Caco-2 (cell line): ENCODE data around the gene CDCA3. TPM values are rescaled to one million over a fixed set of nuclear protein-coding genes. Genes with fewer than 3 reads are reported as not detected.

Experiments
- BruUV-seq: library from RNA; stranded (reverse); fragments of 400-500 nt; replicated peaks from 2 replicates; lab custom pipeline; 2021; lab: Mats Ljungman, UMichigan
- CTCF ChIA-PET: fragments of 300-600 bp; sonication (Branson Sonifier 250); formaldehyde crosslinking; loops from one replicate; lab custom pipeline; 2022; ENCODE audit warnings: antibody characterized with exemption; lab: Charles Lee
- POLR2A ChIA-PET: fragments of 300-600 bp; sonication (Branson Sonifier 250); formaldehyde crosslinking; loops from one replicate; lab custom pipeline; 2022; ENCODE audit warnings: antibody characterized with exemption; lab: Charles Lee
- DNase-seq, 2 experiments: peaks; one replicate each; pipeline versions ENCODE4 v3.0.0 to v3.0.0-alpha.2; 2020 to 2022
- H3K27me3 ChIP-seq: replicated peaks from 2 replicates; pipeline ENCODE4 v1.6.0; 2011; ENCODE audit warnings: low read length; ENCODE audit not compliant: control insufficient read depth, insufficient read depth
- H3K36me3 ChIP-seq: 2 replicates; pipeline ENCODE4 v1.5.1; 2011; ENCODE audit warnings: low read length; ENCODE audit not compliant: control insufficient read depth, insufficient read depth
- H3K4me1 ChIP-seq: fragments of 250-450 bp; sonication (Bioruptor Pico); 2 replicates; pipeline ENCODE4 v1.5.1; 2020; ENCODE audit warnings: mild to moderate bottlenecking
- H3K4me3 ChIP-seq: 2 replicates; pipeline ENCODE4 v1.5.1; 2011; ENCODE audit warnings: low read depth, mild to moderate bottlenecking, control low read depth, low read length
- H3K9me3 ChIP-seq: fragments of 250-450 bp; sonication (Bioruptor Pico); 2 replicates; pipeline ENCODE4 v1.5.1; 2020; ENCODE audit warnings: mild to moderate bottlenecking, moderate library complexity
- H3K27ac Mint-ChIP-seq: one replicate; pipeline ENCODE4 v1.8.0; 2022; ENCODE audit warnings: mixed read lengths; ENCODE audit not compliant: unreplicated experiment
- H3K27me3 Mint-ChIP-seq: one replicate; pipeline ENCODE4 v1.8.0; 2022; ENCODE audit warnings: mixed read lengths; ENCODE audit not compliant: insufficient read depth, unreplicated experiment
- H3K36me3 Mint-ChIP-seq: one replicate; pipeline ENCODE4 v1.8.0; 2022; ENCODE audit warnings: mild to moderate bottlenecking, mixed read lengths; ENCODE audit not compliant: insufficient read depth, unreplicated experiment
- H3K4me1 Mint-ChIP-seq: one replicate; pipeline ENCODE4 v1.8.0; 2022; ENCODE audit warnings: low read depth, mixed read lengths; ENCODE audit not compliant: unreplicated experiment
- H3K4me3 Mint-ChIP-seq: one replicate; pipeline ENCODE4 v1.8.0; 2022; ENCODE audit warnings: mild to moderate bottlenecking, moderate library complexity, mixed read lengths; ENCODE audit not compliant: unreplicated experiment
- H3K9me3 Mint-ChIP-seq: one replicate; pipeline ENCODE4 v1.8.0; 2022; ENCODE audit warnings: mixed read lengths; ENCODE audit not compliant: unreplicated experiment
- intact Hi-C: fragments of 100-400 bp; cut with micrococcal nuclease; formaldehyde crosslinking; loops from one replicate; pipeline ENCODE4 v1.10.0; 2022; ENCODE audit not compliant: unreplicated experiment
- total RNA-seq: library from RNA; stranded (reverse); gene quantifications from 2 replicates; pipeline ENCODE4 v1.2.3, GENCODE V29; 2022
- TF ChIP-seq, protein P1 (sequence below), 2 experiments: fragments of 200-600 bp in 1 of 2; IDR thresholded peaks; 1 replicate in 1 of 2; 2 replicates in 1 of 2; pipeline versions ENCODE4 v1.5.1 to v1.8.0; 2011 to 2022; ENCODE audit warnings: antibody characterized with exemption in 1 of 2, control low read depth in 1 of 2, inconsistent platforms in 1 of 2, low read depth in 1 of 2, low read length in 1 of 2, mild to moderate bottlenecking in 1 of 2, moderate library complexity in 1 of 2; ENCODE audit not compliant: insufficient read depth in 1 of 2, severe bottlenecking in 1 of 2, unreplicated experiment in 1 of 2

The CDCA3 gene
- total RNA-seq, 1 experiment from 2014 or later: 147 TPM

DNA sequence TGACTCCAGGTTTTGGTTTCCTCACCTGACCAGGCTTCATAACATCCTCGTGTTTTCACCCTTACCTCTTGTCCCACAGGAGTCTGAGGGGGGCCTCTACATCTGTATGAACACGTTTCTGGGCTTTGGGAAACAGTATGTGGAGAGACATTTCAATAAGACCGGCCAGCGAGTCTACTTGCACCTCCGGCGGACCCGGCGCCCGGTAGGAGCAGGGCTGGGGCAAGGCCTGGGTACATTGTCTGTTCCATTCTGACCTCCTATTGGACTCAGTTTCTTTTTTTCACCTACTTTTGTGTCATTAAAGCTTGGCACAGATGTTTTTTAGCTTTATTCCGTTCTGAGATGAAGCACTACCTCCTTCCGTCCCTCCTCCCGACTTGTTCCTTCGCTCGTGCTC is 4.2 kb upstream of the CDCA3 start:
- ChIA-PET CTCF (interaction anchor here (1.1 kb wide), 1 partner anchor 20 kb away, joined by 3 read pairs; no protein-coding TSS in a partner anchor), POLR2A (interaction anchor here (0.6 kb wide), 1 partner anchor 166 kb away, joined by 7 read pairs; the partner anchor contains the start of gene ZNF384)
- Mint-ChIP-seq H3K4me3 (no peak overlapping the region), H3K4me1 (peaks cover 11% of the 10 kb centered on the region), H3K27ac (no peak overlapping the region), H3K27me3 (no peaks in the 10 kb centered on the region), H3K36me3 (peaks cover 83% of the 10 kb centered on the region), H3K9me3 (no peaks in the 10 kb centered on the region)
- intact Hi-C loops: no loop called here
- Histone ChIP-seq H3K4me1 (peaks cover 13% of the 10 kb centered on the region), H3K9me3 (no peaks in the 10 kb centered on the region), H3K27me3 (no peaks in the 10 kb centered on the region), H3K36me3 (peaks cover 10% of the 10 kb centered on the region), H3K4me3 (no peak overlapping the region)
- TF ChIP-seq, protein P1, sequence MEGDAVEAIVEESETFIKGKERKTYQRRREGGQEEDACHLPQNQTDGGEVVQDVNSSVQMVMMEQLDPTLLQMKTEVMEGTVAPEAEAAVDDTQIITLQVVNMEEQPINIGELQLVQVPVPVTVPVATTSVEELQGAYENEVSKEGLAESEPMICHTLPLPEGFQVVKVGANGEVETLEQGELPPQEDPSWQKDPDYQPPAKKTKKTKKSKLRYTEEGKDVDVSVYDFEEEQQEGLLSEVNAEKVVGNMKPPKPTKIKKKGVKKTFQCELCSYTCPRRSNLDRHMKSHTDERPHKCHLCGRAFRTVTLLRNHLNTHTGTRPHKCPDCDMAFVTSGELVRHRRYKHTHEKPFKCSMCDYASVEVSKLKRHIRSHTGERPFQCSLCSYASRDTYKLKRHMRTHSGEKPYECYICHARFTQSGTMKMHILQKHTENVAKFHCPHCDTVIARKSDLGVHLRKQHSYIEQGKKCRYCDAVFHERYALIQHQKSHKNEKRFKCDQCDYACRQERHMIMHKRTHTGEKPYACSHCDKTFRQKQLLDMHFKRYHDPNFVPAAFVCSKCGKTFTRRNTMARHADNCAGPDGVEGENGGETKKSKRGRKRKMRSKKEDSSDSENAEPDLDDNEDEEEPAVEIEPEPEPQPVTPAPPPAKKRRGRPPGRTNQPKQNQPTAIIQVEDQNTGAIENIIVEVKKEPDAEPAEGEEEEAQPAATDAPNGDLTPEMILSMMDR (IDR thresholded peaks at IDR 0.05; ENCODE audit: insufficient read depth in 1 of 2, low read depth in 1 of 2, low read length in 1 of 2, severe bottlenecking in 1 of 2, unreplicated experiment in 1 of 2): no peak
- BruUV-seq: no TSS peak
- DNase-seq: no peak

DNA sequence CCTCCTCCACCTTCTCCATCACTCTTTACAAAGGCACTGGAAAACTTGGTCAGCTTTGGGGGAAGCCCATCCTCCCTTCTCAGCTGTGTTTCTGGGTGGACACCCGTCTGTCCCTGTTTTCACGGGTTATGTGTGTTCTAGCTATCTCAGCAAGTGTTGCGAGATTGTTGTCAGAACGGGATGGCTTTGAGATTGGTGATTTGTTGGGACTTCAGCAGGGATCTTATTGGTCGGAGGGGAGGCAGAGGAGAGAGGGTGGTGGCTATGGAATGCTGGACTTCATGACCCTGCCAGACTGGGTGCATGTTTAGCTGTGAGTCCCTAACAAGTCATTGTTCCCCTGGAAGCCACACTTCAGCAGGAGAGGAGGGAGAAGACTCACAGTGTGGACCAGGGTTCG is 3.0 kb upstream of the CDCA3 start:
- H3K27me3 Mint-ChIP-seq: no peaks in the 10 kb centered on the region
- no peaks in the 10 kb centered on the region for H3K9me3 ChIP-seq
- ChIA-PET CTCF (interaction anchor here (0.7 to 5.2 kb wide), 4 partner anchors 14 to 101 kb away, joined by 3 to 65 read pairs (median 40); partner anchors contain the start of genes MLF2 and SPSB2), POLR2A (interaction anchor here (0.7 to 4.1 kb wide), 3 partner anchors 13 to 84 kb away, joined by 3 to 102 read pairs (median 51); partner anchors contain the start of genes SPSB2 and TPI1)
- no TSS peak for BruUV-seq
- H3K4me1 Mint-ChIP-seq: peaks cover 19% of the 10 kb centered on the region
- H3K27me3 ChIP-seq: no peaks in the 10 kb centered on the region
- no peak for DNase-seq
- TF ChIP-seq, protein P1 (IDR thresholded peaks at IDR 0.05; ENCODE audit: insufficient read depth in 1 of 2, low read depth in 1 of 2, low read length in 1 of 2, severe bottlenecking in 1 of 2, unreplicated experiment in 1 of 2): no peak
- H3K36me3 ChIP-seq: peaks cover 14% of the 10 kb centered on the region
- H3K9me3 Mint-ChIP-seq: no peaks in the 10 kb centered on the region
- H3K4me3 Mint-ChIP-seq: peak overlapping the region; percentile 94
- H3K4me3 ChIP-seq: no peak overlapping the region
- intact Hi-C loops: no loop called here
- H3K4me1 ChIP-seq: peaks cover 13% of the 10 kb centered on the region
- peaks cover 79% of the 10 kb centered on the region for H3K36me3 Mint-ChIP-seq
- peak overlapping the region; percentile 95 for H3K27ac Mint-ChIP-seq

DNA sequence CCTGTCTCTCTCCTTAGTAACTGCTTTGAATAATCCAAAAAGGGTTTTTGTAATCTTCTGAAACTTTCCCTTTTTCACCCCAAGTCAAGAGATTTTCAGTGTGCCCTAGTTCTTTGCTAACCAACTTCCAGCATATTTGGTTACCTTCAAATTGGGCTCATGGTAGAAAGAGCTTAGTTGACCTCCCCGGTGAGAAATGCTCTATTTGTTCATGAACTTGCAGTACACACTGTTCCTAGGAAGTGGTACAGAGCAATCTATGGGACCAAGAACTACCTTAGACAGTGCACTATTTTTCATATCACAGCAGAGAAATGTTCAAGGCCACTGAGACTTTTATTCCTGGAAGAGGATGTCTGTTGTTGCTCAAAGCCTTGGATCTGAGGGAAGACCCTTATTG is 2.5 kb upstream of the CDCA3 start:
- peaks cover 19% of the 10 kb centered on the region for H3K4me1 Mint-ChIP-seq
- no peaks in the 10 kb centered on the region for H3K27me3 Mint-ChIP-seq
- peaks cover 79% of the 10 kb centered on the region for H3K36me3 Mint-ChIP-seq
- no peaks in the 10 kb centered on the region for H3K27me3 ChIP-seq
- no peak for DNase-seq
- peak overlapping the region; percentile 69; the same call in 1 of the 2 replicates for H3K4me3 ChIP-seq
- peaks cover 16% of the 10 kb centered on the region for H3K36me3 ChIP-seq
- no peaks in the 10 kb centered on the region for H3K9me3 Mint-ChIP-seq
- peaks cover 13% of the 10 kb centered on the region for H3K4me1 ChIP-seq
- TF ChIP-seq, protein P1 (IDR thresholded peaks at IDR 0.05; ENCODE audit: insufficient read depth in 1 of 2, low read depth in 1 of 2, low read length in 1 of 2, severe bottlenecking in 1 of 2, unreplicated experiment in 1 of 2): no peak
- H3K27ac Mint-ChIP-seq: peak overlapping the region; percentile 95
- no TSS peak for BruUV-seq
- ChIA-PET CTCF (interaction anchor here (0.5 to 5.2 kb wide), 4 partner anchors 16 to 239 kb away, joined by 3 to 65 read pairs (median 40); partner anchors contain the start of genes MLF2 and SPSB2), POLR2A (interaction anchor here (2.8 to 4.1 kb wide), 4 partner anchors 11 to 130 kb away, joined by 28 to 102 read pairs (median 42); partner anchors contain the start of genes COPS7A, GNB3, SPSB2 and TPI1)
- intact Hi-C loops: no loop called here
- H3K4me3 Mint-ChIP-seq: peak overlapping the region; percentile 94
- no peaks in the 10 kb centered on the region for H3K9me3 ChIP-seq
